GM23338 (cell line): ENCODE data around the gene INCA1. TPM values are rescaled to one million over a fixed set of nuclear protein-coding genes. Genes with fewer than 3 reads are reported as not detected.

Source experiments
- ATAC-seq: fragments of 200-7000 bp; cut with Tn5 transposase; 3 replicates; pipeline ENCODE4 v1.9.1; 2020
- DNase-seq: peaks from one replicate; pipeline ENCODE4 v3.0.0-alpha.2; 2015; ENCODE audit warnings: low spot score
- H2AFZ ChIP-seq: fragments of 200-600 bp; sonication (generic); 2 replicates; pipeline ENCODE4 v1.8.0; 2016; ENCODE audit warnings: antibody characterized with exemption, mild to moderate bottlenecking, moderate library complexity
- H3F3A ChIP-seq: fragments of 200-600 bp; sonication (generic); replicated peaks from 2 replicates; pipeline ENCODE4 v1.8.0; 2017; ENCODE audit warnings: antibody characterized with exemption, mixed run types, low read depth
- H3K27ac ChIP-seq: fragments of 200-600 bp; sonication (generic); 2 replicates; pipeline ENCODE4 v1.6.1; 2016; ENCODE audit warnings: low read depth
- H3K27me3 ChIP-seq: fragments of 200-600 bp; sonication (generic); 2 replicates; pipeline ENCODE4 v1.8.0; 2016; ENCODE audit warnings: mild to moderate bottlenecking, mixed run types, moderate library complexity; ENCODE audit not compliant: insufficient read depth
- H3K36me3 ChIP-seq: fragments of 200-600 bp; sonication (generic); 2 replicates; pipeline ENCODE4 v1.8.0; 2016; ENCODE audit warnings: mild to moderate bottlenecking; ENCODE audit not compliant: insufficient read depth
- H3K4me1 ChIP-seq: fragments of 200-600 bp; sonication (generic); 2 replicates; pipeline ENCODE4 v1.8.0; 2016; ENCODE audit warnings: mild to moderate bottlenecking, moderate library complexity; ENCODE audit not compliant: insufficient read depth
- H3K4me2 ChIP-seq: fragments of 200-600 bp; sonication (generic); 2 replicates; pipeline ENCODE4 v1.7.1; 2017; ENCODE audit warnings: mixed run types
- H3K4me3 ChIP-seq: fragments of 200-600 bp; sonication (generic); 2 replicates; pipeline ENCODE4 v1.6.1; 2016; ENCODE audit warnings: mixed run types
- H3K79me2 ChIP-seq: fragments of 200-600 bp; sonication (generic); replicated peaks from 2 replicates; pipeline ENCODE4 v1.8.0; 2017; ENCODE audit warnings: mild to moderate bottlenecking; ENCODE audit not compliant: insufficient read depth
- H3K9me2 ChIP-seq: fragments of 200-600 bp; sonication (generic); 2 replicates; pipeline ENCODE4 v1.8.0; 2017; ENCODE audit not compliant: insufficient read depth
- H4K20me1 ChIP-seq: fragments of 200-600 bp; sonication (generic); replicated peaks from 2 replicates; pipeline ENCODE4 v1.8.0; 2017; ENCODE audit warnings: mild to moderate bottlenecking; ENCODE audit not compliant: insufficient read depth
- H3K27ac Mint-ChIP-seq: 2 replicates; pipeline ENCODE4 v1.8.0; 2020; ENCODE audit warnings: inconsistent platforms, mild to moderate bottlenecking, moderate library complexity, mixed read lengths
- H3K27me3 Mint-ChIP-seq: 3 replicates; pipeline ENCODE4 v1.8.0; 2022; ENCODE audit warnings: low read depth, mild to moderate bottlenecking, moderate library complexity, mixed read lengths, inconsistent platforms; ENCODE audit not compliant: insufficient read depth, poor library complexity
- H3K36me3 Mint-ChIP-seq: 3 replicates; pipeline ENCODE4 v1.8.0; 2021; ENCODE audit warnings: low read depth, mild to moderate bottlenecking, inconsistent platforms, moderate library complexity, mixed read lengths
- H3K4me1 Mint-ChIP-seq: 3 replicates; pipeline ENCODE4 v1.8.0; 2020; ENCODE audit warnings: mild to moderate bottlenecking, inconsistent platforms, mixed read lengths
- H3K4me3 Mint-ChIP-seq: 3 replicates; pipeline ENCODE4 v1.8.0; 2021; ENCODE audit warnings: moderate library complexity, mild to moderate bottlenecking, inconsistent platforms, mixed read lengths
- H3K9me3 Mint-ChIP-seq: 3 replicates; pipeline ENCODE4 v1.8.0; 2020; ENCODE audit warnings: moderate library complexity, mild to moderate bottlenecking, inconsistent platforms, mixed read lengths
- CREB1 ChIP-seq: fragments of 250-450 bp; sonication (Bioruptor Pico); IDR thresholded peaks from 2 replicates; pipeline ENCODE4 v1.5.0; 2020; ENCODE audit warnings: low read depth, mild to moderate bottlenecking, moderate library complexity
- CTCF ChIP-seq, 2 experiments: fragments of 200-600 bp in 1 of 2; sonication (generic) in 1 of 2; conservative IDR thresholded peaks; 2 replicates each; pipeline versions ENCODE4 v1.5.1 to v1.6.1; 2016 to 2017; ENCODE audit warnings: antibody characterized with exemption in 2 of 2, low read depth in 2 of 2, mild to moderate bottlenecking in 2 of 2, moderate library complexity in 1 of 2
- ETS1 ChIP-seq: IDR thresholded peaks from 2 replicates; pipeline ENCODE4 v1.6.1; 2016; ENCODE audit warnings: antibody characterized with exemption
- EZH2 ChIP-seq: fragments of 200-600 bp; sonication (generic); IDR thresholded peaks from one replicate; pipeline ENCODE4 v1.8.0; 2017; ENCODE audit warnings: antibody characterized with exemption, mild to moderate bottlenecking, low read depth; ENCODE audit not compliant: unreplicated experiment
- EZH2phosphoT487 ChIP-seq: fragments of 200-600 bp; sonication (generic); IDR thresholded peaks from one replicate; pipeline ENCODE4 v1.8.1; 2018; ENCODE audit warnings: antibody characterized with exemption; ENCODE audit not compliant: unreplicated experiment
- JUNB ChIP-seq: IDR thresholded peaks from one replicate; pipeline ENCODE4 v1.6.1; 2016; ENCODE audit warnings: antibody characterized with exemption; ENCODE audit not compliant: unreplicated experiment
- NANOG ChIP-seq: IDR thresholded peaks from 2 replicates; pipeline ENCODE4 v1.6.1; 2016; ENCODE audit warnings: antibody characterized with exemption, borderline replicate concordance
- POLR2AphosphoS5 ChIP-seq: IDR thresholded peaks from 2 replicates; pipeline ENCODE4 v1.6.1; 2016; ENCODE audit warnings: antibody characterized with exemption, low read depth
- REST ChIP-seq: IDR thresholded peaks from one replicate; pipeline ENCODE4 v1.6.1; 2018; ENCODE audit warnings: antibody characterized with exemption; ENCODE audit not compliant: unreplicated experiment
- STAT1 ChIP-seq: IDR thresholded peaks from one replicate; pipeline ENCODE4 v1.6.1; 2016; ENCODE audit warnings: antibody characterized with exemption; ENCODE audit not compliant: unreplicated experiment
- ZNF114 ChIP-seq: fragments of 250-450 bp; sonication (Bioruptor Pico); IDR thresholded peaks from 2 replicates; pipeline ENCODE4 v1.5.0; 2020; ENCODE audit warnings: mild to moderate bottlenecking, moderate library complexity
- ZNF331 ChIP-seq: fragments of 250-450 bp; sonication (Bioruptor Pico); IDR thresholded peaks from 2 replicates; pipeline ENCODE4 v1.5.0; 2020; ENCODE audit warnings: low read depth, mild to moderate bottlenecking, moderate library complexity
- ZNF462 ChIP-seq: fragments of 250-450 bp; sonication (Bioruptor Pico); IDR thresholded peaks from 2 replicates; pipeline ENCODE4 v1.5.0; 2020; ENCODE audit warnings: mild to moderate bottlenecking, moderate library complexity
- polyA plus RNA-seq: library from polyadenylated mRNA; unstranded; fragments of >200 nt; fragmentation: Nextera tagmentation; extraction: Ambion mirVana; gene quantifications from 2 replicates; pipeline ENCODE4 v1.2.1, GENCODE V29; 2016
- total RNA-seq: library from RNA; depleted of rRNA; stranded (reverse); fragments of >200 nt; shearing (Covaris generic); gene quantifications from 2 replicates; pipeline ENCODE4 v1.2.3, GENCODE V29; 2014

Gene INCA1
- total and polyA plus RNA-seq, 2 experiments from 2014 or later = 1.3 TPM; not detected in 1

- DNase-seq = peak; percentile 96
These were observed 29.5 kb downstream of the INCA1 start, which contains the start of gene SPAG7 for GRCh38 chr17:4967539-4968485. TSS of gene SPAG7 (minus strand) at chr17:4967817. CDS start at chr17:4967804, 13 bp downstream.

More at GRCh38 chr17:4967539-4968485, 29.5 kb downstream of the INCA1 start, which contains the start of gene SPAG7:
- Histone ChIP-seq H3F3A (peaks cover 16% of the 10 kb centered on the region; the same call in 1 of the 2 replicates), H3K4me2 (peak within 1 kb of the TSS; percentile 99), H3K79me2 (peaks cover 38% of the 10 kb centered on the region), H2AFZ (peak within 1 kb of the TSS; percentile 63), H3K27ac (peak within 1 kb of the TSS; percentile 97), H4K20me1 (0 out of 2 replicates have a peak, but pooled peaks cover 9% of the 10 kb centered on the region), H3K4me1 (peaks cover 26% of the 10 kb centered on the region), H3K9me2 (no peaks in the 10 kb centered on the region), H3K4me3 (peak within 1 kb of the TSS; percentile 69), H3K27me3 (no peaks in the 10 kb centered on the region), H3K36me3 (no peaks in the 10 kb centered on the region; the same call in 1 of the 2 replicates)
- no peak within 1 kb of the TSS; the same call in 1 of the 2 replicates for H3K27ac Mint-ChIP-seq
- H3K27me3 Mint-ChIP-seq = peaks cover 24% of the 10 kb centered on the region
- TF ChIP-seq JUNB (no peak), ZNF462 (CRISPR knock-in tag) (no peak), ZNF114 (CRISPR knock-in tag) (no peak), ZNF331 (CRISPR knock-in tag) (no peak), CTCF (conservative IDR thresholded peaks at IDR 0.05; ENCODE audit: low read depth in 2 of 2) (no peak), ETS1 (0 out of 2 replicates have a peak, but pooled peaks have one; percentile 2), NANOG (no peak), EZH2phosphoT487 (no peak), POLR2AphosphoS5 (peak; percentile 46), EZH2 (no peak), STAT1 (no peak), REST (no peak), CREB1 (CRISPR knock-in tag) (peak; percentile 37)
- H3K36me3 Mint-ChIP-seq = peaks cover 65% of the 10 kb centered on the region
- peaks cover 31% of the 10 kb centered on the region for H3K4me1 Mint-ChIP-seq
- ATAC-seq = peak; percentile 60
- H3K4me3 Mint-ChIP-seq = no peak within 1 kb of the TSS
- peaks cover 18% of the 10 kb centered on the region for H3K9me3 Mint-ChIP-seq
